ENCODE measurements around the gene CAPN5.
"Not testable (repeated sequence)": the region's sequence is repeated elsewhere in the genome, so short reads cannot be mapped to it uniquely, and the experiment has no call there.

CAPN5 gene

DNA sequence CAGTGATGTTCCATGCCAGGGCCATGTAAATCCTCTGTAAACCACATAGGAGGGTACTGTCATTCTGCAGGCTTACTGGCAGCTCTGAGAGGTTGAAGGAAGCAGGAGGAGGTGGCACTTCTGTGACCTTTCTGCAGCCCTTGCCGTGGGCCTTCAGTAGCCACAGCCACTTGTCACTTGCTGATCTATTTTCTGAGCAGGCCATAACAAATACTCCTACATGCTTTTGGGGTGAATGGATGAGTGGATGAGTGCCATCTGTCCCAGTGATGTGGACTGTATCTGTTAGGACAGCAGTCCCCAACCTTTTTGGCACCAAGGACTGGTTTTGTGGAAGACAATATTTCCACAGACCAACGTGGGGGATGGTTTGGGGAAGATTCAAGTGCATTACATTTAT, 22.4 kb upstream of the CAPN5 start:
- DNase-seq (ENCODE audit: low spot score) = no peak

DNA sequence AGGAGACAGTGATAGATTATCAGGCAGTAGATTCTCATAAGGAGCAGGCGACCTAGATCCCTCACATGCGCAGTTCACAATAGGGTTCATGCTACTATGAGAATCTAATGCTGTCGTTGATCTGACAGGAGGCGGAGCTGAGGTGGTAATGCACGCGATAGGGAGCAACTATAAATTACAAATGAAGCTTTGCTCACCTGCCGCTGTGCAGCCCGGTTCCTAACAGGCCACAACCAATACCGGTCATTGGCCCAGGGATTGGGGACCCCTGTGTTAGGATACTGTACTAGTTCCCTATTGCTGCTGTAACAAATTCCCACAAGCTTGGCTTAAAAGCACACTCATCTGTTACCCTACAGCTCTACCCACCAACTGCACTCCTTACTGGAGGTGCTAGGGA, 21.9 kb upstream of the CAPN5 start:
- DNase-seq (ENCODE audit: low spot score) = no peak

DNA sequence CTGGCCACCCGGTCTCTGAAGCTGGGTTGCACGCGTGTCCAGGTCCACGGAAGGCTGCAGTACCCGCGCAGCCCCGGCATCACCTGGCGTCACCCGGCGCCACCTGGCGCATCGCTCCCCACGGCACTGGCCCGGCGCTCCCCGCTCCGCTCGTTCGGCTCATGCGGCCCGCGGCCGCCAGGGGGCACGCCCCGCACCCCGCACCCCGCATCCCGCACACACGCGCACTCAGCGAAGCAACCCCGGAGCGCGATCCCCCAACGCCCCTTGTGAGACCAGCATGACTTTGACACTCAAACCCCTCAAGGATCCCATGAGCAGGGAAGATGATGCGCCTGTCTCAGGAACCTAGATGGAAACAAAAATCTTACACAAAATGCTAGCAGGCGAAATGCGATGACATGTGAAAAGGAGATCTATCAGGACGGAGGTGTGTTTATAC, 20.7 kb upstream of the CAPN5 start:
- no peak for DNase-seq (ENCODE audit: low spot score)

DNA sequence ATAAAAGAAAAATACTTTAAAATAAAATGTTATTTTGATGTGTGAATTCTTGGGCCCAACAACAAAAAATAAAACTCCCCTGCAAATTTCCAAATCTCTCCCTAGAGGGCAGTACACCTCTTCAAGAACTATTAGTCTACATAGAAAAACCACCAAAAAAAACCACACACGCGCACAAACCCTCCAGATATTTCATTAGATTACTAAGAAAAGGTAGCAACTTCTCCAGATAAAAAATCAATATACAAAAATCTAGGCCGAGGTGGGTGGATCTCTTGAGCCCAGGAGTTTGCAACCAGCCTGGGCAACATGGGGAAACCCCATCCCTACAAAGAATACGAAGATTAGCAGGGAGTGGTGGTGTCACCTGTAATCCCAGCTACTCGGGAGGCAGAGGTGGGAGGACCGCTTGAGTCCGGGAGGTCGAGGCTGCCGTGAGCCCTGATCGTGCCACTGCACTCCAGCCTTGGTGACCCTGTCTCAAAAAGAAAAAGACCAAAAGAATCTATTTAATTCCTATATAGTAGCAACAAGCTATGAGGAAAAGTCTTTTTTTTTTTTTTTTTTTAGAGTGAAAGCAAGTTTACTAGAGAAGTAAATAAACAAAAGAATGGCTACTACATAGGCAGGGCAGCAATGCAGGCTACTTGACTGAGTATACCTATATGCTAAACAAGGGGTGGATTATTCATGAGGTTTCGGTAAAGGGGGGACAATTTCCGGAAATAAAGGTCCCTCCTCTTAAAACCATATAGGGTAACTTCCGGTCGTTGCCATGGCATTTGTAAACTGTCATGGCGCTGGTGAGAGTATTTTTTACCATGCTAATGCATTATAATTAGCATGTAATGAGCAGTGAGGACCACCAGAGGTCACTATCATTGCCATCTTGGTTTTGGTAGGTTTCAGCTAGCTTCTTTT, 19.5 kb upstream of the CAPN5 start:
- DNase-seq (ENCODE audit: low spot score) = peak; percentile 94

DNA sequence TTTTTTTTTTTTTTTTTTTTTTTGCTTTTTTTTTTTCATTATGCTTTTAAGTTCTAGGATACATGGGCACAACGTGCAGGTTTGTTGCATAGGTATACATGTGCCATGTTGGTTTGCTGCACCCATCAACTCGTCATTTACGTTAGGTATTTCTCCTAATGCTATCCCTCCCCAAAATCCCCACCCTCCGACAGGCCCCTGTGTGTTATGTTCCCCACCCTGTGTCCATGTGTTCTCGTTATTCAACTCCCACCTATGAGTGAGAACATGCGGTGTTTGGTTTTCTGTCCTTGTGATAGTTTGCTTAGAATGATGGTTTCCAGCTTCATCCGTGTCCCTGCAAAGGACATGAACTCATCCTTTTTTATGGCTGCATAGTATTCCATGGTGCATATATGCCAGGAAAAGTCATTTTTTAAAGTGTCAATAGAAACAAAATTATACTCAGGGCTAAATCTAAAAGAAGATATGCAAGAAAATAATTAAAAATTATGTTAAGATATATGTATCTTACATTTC, 18.8 kb upstream of the CAPN5 start:
- not testable (repeated sequence) for DNase-seq (ENCODE audit: low spot score)

DNA sequence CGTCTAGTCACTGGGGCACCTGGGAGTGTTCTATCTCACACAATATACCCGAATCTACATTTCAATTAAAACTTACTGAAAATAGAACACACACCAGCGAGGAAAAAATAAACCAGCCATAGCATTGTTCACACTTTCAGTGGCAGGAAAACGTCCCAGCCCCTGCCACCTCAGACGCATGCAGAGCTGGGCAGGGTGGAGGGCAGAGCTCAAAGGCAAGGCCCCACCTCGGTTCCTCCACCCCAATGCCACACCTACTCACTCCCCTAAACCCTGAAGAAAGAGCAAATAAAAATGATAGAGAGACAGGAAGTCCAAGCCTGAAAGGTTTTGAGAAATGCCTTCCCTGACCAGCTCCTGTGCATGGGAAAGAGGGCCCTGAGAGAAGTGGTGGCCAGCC, 17.7 kb upstream of the CAPN5 start:
- no peak for DNase-seq (ENCODE audit: low spot score)

DNA sequence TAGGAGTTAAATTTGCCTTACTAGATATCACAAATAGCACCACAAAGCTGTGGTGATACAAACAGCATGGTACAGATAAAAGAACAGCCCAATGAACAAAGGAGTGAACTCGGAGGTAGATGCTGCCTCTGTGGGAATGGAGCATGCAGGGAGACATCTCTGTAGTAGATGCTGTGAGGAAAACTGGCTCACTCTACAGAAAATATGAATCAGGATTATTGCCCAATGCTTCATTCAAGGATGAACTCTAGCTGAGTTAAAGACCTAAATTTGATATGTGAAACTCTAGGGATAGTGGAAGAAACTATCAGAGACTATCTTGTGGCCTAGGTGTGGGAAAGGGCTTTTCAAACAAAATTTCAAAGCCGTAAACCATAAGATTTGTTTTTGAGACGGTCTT, 15.3 kb upstream of the CAPN5 start:
- no peak for DNase-seq (ENCODE audit: low spot score)

DNA sequence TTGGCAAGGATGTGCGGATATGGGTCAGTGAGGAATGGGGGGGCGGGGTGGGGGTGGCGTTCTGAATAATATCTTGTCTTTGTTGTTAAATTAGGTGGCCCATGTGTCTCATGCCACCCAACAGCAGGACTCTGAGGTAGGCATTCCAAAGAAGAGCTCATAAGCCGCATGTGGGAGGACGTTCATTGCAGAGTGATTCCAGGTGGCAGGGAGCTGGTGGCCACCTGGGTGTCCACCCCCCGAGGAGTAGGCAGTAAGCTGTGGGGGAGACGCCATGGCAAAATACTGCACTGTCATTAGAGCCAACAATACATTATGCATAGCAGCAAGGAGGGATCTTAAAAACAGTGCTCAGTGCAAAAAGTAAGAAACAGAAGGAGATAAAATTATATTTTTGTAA, 14.3 kb upstream of the CAPN5 start:
- no peak for DNase-seq (ENCODE audit: low spot score)

DNA sequence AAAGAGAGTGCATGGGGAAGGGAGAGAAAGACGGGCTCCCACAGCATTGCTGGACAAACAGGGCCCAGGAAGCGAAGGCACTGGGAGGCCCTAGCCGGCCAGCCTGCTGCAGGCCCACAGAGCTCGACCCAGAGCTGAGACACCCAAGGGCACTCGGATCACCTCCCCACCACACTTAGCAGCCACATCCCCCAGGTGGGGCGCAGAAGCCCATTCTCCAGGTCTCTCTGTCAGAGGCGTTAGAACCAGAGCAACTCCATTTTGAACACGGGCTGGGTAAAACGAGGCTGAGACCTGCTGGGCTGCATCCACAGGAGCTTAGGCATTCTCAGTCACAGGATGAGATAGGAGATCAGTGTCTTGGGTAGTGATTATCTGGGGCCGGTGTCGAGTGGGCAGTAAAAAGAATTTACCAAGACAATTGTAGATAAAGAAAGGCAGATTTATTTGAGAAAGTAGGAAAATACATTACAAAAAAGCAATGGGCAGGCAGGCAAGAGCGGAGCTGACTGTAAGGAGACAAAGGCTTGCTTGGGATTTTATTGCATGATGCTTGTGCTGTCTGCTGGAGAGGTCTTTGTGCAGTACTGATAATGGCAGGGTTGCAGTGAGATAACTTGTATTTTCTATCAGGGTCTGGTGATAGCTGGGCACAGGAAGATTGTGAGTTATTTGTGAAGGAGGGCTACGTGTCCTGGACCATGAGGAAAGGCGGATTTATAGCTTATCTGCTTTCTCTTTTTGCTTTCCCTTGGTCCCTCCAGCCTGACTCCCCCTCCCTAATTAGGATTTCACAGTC, 13.4 kb upstream of the CAPN5 start:
- no peak for DNase-seq (ENCODE audit: low spot score)

DNA sequence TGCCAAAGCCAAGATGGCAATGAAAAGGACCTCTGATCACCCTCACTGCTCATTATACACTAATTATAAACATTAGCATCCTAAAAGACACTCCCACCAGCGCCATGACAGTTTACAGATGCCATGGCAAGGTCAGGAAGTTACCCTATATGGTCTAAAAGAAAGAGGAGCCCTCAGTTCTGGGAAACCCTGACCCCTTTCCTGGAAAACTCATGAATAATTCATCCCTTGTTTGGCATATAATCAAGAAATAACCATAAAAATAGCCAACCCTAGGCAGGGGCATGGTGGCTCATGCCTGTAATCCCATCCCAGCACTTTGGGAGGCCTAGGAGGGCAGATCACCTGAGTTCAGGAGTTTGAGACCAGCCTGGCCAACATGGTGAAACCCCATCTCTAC, 12.7 kb upstream of the CAPN5 start:
- no peak for DNase-seq (ENCODE audit: low spot score)

DNA sequence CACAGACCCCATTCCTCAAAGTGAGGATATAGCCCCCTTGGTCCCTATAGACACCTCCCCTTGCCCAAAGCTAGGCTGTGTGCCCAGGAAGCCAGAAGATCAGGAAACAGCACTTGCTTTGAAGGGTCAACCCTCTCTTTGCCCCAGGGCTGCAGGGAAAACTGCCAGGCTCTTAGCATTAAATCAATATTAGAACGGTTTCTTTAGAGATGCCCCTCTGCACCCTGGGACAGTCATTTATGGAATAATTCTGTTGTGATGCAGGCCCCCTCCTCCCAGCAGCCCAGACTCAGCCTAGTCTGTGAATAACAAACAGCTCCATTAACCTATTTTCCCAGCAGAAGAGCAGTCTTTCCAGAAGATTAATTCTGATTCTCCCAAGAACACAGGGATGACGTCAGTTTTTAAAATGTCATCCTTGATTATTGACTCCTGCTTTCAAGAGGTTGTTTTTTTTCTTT, 11.6 kb upstream of the CAPN5 start:
- DNase-seq (ENCODE audit: low spot score) = no peak

DNA sequence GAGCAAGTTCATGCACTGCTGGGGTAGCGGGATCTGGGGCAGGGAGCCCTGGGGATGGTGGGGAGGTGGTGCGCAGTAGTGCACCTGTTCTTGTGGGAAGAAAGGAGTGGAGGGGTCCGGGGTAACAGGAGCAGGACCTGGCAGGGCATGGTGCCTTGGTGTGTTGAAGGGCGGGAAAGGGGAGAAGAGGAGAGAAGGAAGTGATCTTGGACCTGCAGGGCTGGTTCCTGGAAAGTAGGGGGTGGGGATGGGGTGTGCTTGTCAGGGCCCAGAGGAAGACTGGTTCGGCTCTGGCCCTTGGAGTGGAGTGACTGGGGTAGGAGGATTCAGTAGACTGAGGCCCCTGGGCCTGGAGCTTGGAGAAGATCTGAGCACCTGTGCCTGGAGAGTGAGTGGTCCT, 10.9 kb upstream of the CAPN5 start:
- DNase-seq (ENCODE audit: low spot score) = no peak

DNA sequence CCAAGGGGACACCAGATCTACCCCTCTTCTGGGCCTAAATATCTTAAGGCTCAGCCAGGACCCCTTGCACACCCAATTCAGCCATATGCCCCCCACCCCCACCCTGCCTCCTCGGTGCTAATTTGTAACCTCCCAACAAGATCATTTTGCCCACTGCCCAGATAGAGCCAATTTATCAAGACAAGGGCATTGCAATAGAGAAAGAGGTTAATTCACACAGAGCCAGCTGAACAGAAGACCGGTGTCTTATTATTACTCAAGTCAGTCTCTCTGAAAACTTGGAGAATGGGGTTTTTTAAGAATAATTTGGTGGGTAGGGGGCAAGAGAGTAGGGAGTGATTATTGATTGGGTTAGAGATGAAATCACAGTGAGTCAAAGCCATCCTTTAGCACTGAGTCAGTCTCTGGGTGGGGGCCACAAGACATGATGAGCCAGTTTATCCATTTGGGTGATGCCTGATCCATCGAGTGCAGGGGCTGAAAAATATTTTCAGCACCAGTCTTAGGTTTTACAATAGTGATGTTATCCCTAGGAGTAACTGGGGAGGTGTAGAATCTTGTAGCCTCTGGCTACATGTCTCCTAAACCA, 9.9 kb upstream of the CAPN5 start:
- no peak for DNase-seq (ENCODE audit: low spot score)

DNA sequence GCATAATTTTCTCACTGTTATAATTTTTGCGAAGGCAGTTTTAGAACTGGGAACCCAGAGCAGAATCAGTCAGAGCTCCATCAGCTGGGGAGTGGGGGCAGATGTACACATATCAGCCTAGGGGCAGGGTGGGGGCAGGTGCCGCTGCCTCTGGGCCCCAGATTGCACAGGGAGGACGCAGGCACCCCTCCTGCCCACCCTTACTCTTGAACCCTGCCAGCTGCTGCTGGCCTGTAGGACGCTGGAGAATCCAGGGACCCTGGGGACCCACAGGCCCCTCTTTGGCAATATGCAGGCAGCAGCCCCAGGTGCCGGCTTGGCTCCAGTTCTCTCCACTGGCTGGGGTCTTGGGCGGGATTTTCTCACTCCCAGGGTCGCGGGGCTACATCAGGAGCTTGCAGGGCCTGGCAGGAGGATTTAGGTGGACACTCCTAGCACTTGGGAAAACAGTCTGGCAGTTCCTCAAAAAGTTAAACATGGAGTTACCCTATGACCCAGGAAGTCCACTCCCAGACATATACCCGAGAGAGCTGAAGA, 8.8 kb upstream of the CAPN5 start:
- no peak for DNase-seq (ENCODE audit: low spot score)

DNA sequence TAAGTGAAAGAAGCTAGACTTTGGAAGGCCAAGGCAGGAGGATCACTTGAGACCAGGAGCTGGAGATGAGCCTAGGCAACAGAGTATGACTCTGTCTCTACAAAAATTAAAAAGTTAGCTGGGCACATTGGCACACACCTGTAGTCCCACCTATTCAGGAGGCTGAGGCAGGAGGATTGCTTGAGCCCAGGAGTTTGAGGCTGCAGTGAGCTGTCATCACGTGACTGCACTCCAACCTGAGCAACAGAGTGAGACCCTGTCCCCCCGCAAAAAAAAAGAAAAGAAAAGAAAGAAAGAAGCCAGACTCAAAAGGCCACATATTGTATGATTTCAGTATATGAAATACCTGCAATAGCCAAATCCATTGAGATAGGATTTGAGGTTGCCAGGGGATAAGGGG, 7.9 kb upstream of the CAPN5 start:
- no peak for DNase-seq (ENCODE audit: low spot score)

DNA sequence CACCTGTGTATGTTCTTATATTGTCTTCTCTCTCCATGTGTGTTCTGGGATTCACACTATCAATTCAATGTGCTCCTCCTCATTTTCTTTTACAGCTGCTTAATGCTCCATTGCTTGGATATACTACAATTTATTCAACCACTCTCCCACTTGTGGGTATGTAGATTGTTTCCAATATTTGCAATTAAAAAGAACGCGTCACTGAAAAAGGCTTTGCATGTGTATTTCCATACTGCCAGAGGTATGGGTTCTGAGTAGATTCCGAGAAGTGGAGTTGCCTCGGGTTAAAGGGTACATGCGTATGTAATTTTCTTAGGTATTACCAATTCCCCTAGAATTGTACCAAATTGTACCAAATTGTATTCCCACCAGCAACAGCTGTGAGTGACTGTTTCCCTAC, 7.0 kb upstream of the CAPN5 start:
- no peak for DNase-seq (ENCODE audit: low spot score)

DNA sequence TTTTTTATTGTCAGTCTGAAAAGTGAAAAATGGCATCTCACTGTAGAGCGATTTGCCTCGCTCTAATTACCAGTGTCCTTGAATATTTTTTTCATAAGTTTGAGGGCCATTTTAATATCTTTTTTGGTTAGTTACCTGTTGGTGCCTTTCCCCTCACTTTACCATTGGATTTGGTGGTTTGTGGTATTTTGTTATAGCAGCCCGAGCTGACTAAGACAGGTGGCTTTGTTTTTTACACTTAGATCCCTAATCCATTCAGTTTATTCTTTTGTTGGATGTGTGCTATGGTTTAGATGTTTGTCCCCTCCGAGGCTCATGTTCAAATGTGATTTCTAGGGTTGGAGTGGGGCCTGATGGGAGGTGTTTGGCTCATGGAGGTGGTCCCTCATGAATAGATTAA, 6.5 kb upstream of the CAPN5 start:
- DNase-seq (ENCODE audit: low spot score) = no peak

DNA sequence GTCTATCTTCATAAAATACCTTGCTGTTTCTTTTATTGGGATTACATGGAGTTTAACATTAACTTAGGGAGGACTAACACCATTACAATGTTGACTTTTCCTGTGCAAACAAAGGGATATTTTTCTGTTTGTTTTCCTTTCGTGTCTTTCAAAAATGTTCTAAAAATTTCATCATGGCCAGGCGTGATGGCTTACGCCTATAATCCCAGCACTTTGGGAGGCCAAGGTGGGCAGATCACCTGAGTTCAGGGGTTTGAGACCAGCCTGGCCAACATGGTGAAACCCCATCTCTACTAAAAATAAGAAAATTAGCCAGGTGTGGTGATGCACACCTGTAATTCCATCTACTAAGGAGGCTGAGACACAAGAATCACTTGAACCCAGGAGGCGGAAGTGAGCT, 5.5 kb upstream of the CAPN5 start:
- not testable (repeated sequence) for DNase-seq (ENCODE audit: low spot score)

DNA sequence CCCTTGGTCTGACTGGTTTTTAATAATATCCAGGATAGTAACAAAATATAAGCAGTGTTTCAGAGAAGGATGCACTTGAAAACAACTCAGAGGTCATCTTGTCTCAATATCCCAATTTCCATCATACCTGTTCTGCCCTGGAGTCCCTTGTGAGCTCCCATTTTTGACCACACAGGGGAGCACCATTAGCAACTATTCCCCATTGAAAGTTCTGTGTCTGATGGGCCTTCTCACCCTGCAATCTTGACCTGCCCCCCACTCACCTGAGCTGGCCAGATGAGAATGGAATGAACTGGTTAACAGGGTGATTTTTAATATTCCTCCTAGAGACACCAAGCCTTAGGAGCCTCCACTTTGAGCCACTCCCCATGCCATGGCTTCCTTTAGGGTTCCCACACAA, 3.8 kb upstream of the CAPN5 start:
- DNase-seq (ENCODE audit: low spot score) = no peak

DNA sequence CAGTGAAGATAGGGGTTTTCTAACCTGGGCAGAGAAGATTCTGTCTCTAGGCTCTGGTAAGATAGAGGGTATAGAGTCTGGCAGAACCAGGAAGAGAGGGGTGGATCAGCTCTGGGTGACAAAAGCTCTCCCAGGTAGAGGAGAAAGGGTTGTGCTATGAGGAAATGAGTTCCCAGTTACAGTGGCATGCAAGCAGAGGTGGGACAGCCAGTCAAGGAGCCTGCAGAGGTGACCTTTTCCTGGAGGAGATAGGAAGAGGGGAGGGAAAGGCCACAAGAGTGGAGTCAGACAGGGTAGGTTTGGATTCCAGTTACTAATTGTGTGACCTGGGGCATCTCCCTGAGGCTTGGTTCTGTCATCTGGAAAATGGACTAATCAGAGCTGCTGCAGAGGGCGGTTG, 3.4 kb upstream of the CAPN5 start:
- no peak for DNase-seq (ENCODE audit: low spot score)

DNA sequence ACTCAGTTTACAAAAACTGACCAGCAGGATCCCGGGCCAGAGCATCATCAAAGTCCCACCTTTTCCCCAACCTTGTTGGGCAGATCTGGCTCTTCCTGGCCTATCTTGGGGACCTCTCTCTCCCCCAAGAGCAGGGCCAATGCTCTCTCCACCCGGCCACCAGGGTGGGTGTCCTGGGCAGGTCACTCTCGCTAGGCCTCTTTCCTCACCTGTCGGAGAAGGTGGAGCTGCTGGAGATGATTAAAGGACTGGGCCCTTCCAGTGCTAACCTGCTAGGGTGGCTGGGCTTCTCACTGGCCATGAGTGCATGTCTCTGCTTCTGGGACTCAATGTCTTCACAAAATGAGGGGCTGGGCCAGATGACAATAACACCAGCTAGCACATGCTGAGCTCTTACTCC, 2.9 kb upstream of the CAPN5 start:
- DNase-seq (ENCODE audit: low spot score) = no peak

DNA sequence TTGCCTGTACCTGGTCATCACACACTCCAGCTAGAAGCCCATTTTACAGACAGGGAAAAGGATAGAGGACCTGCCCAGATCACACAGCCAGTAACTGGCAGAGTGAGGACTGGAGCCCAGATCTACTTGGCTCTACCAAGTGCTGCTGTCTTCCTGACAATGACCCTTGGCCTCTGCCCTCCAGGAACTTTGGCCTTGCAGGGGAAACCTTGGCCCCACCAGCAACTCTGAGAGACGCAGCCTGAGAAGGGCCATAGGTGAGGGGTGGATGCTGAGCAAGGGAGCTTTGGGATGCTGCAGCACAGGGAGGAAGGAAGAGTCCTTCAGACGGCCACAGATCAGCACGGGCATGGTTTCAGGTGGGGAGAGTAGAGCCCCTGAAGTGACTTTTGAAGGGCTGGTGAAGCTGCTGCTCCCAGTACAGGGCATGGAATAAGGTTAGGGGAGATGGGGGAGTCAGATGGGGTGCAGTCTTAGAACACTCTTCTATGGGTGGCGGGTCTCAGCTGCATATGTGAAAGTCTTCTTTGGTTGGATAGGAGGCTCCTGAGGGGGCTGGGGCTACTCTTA, 2.0 kb upstream of the CAPN5 start:
- no peak for DNase-seq (ENCODE audit: low spot score)
